22Rv1 (cell line): ENCODE results near the gene TEKT1.

ENCODE experiments used
- CTCF ChIP-seq: fragments of 450-650 bp; IDR thresholded peaks from 2 replicates; pipeline ENCODE4 v1.5.1; 2017; ENCODE audit warnings: mild to moderate bottlenecking
- ZFX ChIP-seq: fragments of 450-650 bp; IDR thresholded peaks from 2 replicates; pipeline ENCODE4 v1.6.1; 2017; ENCODE audit warnings: antibody characterized with exemption, borderline replicate concordance

DNA sequence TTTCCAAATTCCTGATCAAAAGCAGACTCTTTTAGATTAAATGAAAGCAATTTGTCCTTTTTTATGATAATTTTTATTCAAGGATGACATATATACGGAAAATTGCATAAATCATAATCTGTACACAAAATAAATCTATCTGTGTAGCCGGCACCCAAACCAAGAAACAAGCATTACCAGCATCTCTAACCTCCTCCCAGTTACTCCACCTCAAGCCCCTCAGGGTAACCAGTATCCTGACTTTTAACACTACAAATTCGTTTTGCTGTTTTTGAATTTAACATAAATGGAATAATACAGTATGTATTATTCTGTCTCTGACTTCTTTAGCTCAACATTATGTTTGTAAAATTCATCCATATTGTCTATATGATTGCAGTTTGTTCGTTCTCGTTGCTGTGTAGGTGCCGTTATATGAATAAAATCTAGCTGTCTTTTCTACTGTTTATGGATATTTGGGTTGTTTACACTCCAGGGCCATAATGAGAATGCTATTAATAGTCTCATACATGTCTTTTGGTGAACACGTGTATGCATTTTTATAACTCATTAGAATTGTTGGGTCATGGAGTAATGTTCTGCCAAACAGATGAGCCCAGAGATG, 1.0 kb downstream of the TEKT1 start:
- TF ChIP-seq CTCF: no peak
- TF ChIP-seq ZFX: no peak
